Epithelial cell of proximal tubule (primary cell): ENCODE results near the gene GIMAP5. TPM values are rescaled to one million over a fixed set of nuclear protein-coding genes. Genes with fewer than 3 reads are reported as not detected.

ENCODE experiments used
- DNase-seq: peaks from one replicate; pipeline ENCODE4 v3.0.0-alpha.2; 2011; ENCODE audit warnings: low read depth
- H3K4me3 ChIP-seq: 2 replicates; pipeline ENCODE4 v1.5.1; 2011; ENCODE audit warnings: low read depth, mild to moderate bottlenecking, low read length
- CTCF ChIP-seq: conservative IDR thresholded peaks from 2 replicates; pipeline ENCODE4 v1.5.1; 2012; ENCODE audit warnings: low read depth, mild to moderate bottlenecking, low read length
- total RNA-seq: library from RNA; depleted of rRNA; stranded (reverse); fragments of >200 nt; gene quantifications from 2 replicates; pipeline ENCODE4 v1.2.3, GENCODE V29; 2015

Gene GIMAP5
- total RNA-seq, 1 donor from 2014 or later: not detected

DNA sequence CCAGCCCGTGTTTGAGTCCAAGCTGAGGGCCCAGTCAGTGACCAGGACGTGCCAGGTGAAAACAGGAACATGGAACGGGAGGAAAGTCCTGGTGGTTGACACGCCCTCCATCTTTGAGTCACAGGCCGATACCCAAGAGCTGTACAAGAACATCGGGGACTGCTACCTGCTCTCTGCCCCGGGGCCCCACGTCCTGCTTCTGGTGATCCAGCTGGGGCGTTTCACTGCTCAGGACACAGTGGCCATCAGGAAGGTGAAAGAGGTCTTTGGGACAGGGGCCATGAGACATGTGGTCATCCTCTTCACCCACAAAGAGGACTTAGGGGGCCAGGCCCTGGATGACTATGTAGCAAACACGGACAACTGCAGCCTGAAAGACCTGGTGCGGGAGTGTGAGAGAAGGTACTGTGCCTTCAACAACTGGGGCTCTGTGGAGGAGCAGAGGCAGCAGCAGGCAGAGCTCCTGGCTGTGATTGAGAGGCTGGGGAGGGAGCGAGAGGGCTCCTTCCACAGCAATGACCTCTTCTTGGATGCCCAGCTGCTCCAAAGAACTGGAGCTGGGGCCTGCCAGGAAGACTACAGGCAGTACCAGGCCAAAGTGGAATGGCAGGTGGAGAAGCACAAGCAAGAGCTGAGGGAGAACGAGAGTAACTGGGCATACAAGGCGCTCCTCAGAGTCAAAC lies 5.2 kb downstream of the GIMAP5 start:
- no peak for TF ChIP-seq CTCF
- no peak for DNase-seq
- H3K4me3 ChIP-seq: no peak overlapping the region

DNA sequence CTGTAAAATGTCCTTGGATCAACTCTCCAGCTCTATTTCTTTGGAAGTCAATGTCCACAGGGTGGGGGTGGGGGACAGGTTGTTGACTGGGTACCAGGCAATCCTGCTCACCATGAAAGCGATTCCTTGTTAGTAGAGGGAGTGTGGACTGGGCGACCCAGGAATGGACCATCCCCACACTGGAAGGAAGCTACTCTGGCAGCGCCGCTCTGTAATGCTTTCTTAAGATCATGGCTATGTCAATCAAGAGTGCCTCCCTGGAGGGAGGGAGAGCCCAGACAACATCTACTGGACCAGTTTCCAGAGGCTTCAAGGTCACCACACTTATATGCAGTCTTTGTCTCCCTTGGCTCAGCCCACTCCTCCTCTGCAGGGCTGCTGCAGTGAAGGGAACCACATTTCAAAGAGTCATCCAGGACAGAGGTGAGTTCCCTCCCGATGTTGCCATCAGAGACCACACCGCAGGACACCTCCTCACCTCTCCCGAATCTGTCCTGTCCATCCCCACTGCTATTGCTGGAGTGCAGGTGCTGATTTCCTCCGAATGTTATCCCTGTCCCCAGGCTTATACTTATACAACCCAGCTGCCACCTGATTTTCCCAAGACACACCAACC lies 6.9 kb downstream of the GIMAP5 start:
- TF ChIP-seq CTCF: no peak

DNA sequence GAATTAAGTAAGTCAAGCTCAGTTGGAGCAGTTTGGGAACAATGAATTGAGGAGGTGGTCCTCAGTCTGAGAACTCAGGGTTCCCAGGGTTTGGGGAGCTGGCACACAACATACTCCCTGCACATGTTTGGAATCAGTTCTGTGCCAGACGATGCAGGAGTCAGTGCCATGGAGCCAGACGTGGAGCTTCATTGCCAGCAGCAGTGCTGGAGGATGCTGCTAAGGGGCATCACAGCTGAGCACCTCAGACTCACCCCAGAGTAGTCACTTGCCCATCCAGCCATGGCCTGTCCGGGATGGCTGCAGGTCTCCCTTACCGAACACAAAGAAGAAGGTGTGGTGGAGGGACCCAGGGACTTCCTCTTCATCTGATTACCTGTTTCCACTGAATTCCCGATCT lies 7.9 kb downstream of the GIMAP5 start:
- H3K4me3 ChIP-seq: no peak overlapping the region
- TF ChIP-seq CTCF: no peak
- no peak for DNase-seq

More for the DNA sequence above, 6.9 kb downstream of the GIMAP5 start:
- no peak overlapping the region for H3K4me3 ChIP-seq
- no peak for DNase-seq

GRCh38 chr7:150745876-150746275 lies 8.7 kb downstream of the GIMAP5 start:
- no peak overlapping the region for H3K4me3 ChIP-seq
- no peak for TF ChIP-seq CTCF
- DNase-seq: no peak

DNA sequence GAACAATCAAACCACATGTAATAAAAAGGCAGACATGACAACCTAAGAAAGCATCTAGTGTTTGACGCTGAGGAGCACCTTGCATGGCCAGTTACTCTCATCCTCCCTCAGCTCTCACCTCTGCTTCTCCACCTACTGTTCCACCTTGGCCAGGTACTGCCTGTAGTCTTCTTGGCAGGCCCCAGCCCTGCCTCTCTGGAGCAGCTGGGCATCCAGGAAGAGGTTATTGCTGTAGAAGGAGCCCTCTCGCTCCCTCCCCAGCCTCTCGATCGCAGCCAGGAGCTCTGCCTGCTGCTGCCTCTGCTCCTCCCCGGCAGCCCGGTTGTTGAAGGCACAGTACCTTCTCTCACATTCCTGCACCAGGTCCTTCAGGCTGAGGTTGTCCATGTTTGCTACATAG lies 9.7 kb downstream of the GIMAP5 start:
- no peak for DNase-seq
- TF ChIP-seq CTCF: no peak

DNA sequence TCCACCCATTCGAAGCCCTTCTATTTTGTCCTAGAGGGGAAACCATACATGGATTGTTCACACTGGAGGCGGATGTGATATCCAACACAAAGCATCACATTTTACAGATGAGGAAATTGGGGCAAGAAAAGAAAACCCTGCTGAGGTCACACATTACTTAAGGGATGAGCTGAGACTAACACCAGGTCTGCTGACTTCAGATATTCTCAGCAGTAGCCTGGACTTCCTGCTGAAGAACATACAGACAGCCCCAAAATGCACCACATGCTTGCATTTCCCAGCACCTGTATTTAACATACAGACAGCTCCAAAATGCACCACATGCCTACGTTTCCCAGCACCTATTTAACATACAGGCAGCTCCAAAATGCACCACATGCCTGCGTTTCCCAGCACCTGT lies 11.2 kb downstream of the GIMAP5 start:
- no peak for DNase-seq
- H3K4me3 ChIP-seq: no peak overlapping the region
- TF ChIP-seq CTCF: no peak

More for the DNA sequence above, 9.7 kb downstream of the GIMAP5 start:
- no peak overlapping the region for H3K4me3 ChIP-seq

GRCh38 chr7:150751702-150752101 lies 14.5 kb downstream of the GIMAP5 start:
- DNase-seq: no peak
- no peak for TF ChIP-seq CTCF
- no peak overlapping the region for H3K4me3 ChIP-seq
